A172 (cell line): ENCODE data around the gene NRG3. TPM values are rescaled to one million over a fixed set of nuclear protein-coding genes. Genes with fewer than 3 reads are reported as not detected.

Experiments used
- DNase-seq: peaks from one replicate; pipeline ENCODE4 v3.0.0-alpha.2; 2015; ENCODE audit warnings: low spot score
- total RNA-seq: library from RNA; depleted of rRNA; stranded (reverse); fragments of >200 nt; shearing (Covaris generic); gene quantifications from 2 replicates; pipeline ENCODE4 v1.2.3, GENCODE V29; 2014

Gene NRG3
- total RNA-seq, 1 experiment from 2014 or later: 0.16 TPM

DNA sequence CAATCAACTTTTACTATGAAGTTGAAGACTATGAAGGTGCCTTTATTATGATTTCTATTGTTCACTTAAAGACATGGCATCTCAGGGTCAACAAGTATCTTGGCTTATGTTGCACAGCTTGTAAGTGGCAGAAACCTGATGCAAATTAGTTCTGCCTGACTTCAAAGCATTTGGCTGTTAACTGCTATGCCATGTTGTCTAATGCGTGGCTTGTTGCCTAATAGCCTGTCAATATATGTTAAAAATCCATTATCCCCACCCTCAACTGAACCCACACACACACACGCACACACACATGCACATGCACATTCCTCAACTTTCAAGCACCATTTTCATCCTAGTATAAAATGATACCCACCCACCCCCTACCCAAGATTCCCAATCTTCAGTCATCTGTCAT lies 217.1 kb downstream of the NRG3 start:
- no peak for DNase-seq

- DNase-seq: no peak
Observed at GRCh38 chr10:82124713-82125112, 249.7 kb downstream of the NRG3 start.

DNA sequence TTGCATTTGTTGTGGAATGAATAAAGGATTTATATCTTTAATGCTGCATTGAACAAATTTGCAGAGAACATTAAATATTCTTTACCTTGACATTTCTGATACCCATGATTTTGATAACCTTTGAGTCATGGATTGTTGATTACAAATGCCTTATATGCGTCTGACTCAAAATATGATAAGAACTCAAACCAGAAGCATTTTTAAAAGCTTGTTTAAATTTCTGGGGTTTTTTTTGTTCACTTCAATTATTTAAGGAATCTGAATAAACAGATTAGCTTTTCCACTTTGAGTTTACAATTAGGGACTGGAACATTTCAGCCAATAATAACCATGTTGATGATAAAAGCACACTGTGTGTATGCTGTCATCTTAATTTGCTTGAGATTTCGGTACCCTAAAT lies 253.5 kb downstream of the NRG3 start:
- DNase-seq: no peak

GRCh38 chr10:82136103-82136502 lies 261.1 kb downstream of the NRG3 start:
- no peak for DNase-seq

GRCh38 chr10:82144153-82144552 lies 269.2 kb downstream of the NRG3 start:
- no peak for DNase-seq

DNA sequence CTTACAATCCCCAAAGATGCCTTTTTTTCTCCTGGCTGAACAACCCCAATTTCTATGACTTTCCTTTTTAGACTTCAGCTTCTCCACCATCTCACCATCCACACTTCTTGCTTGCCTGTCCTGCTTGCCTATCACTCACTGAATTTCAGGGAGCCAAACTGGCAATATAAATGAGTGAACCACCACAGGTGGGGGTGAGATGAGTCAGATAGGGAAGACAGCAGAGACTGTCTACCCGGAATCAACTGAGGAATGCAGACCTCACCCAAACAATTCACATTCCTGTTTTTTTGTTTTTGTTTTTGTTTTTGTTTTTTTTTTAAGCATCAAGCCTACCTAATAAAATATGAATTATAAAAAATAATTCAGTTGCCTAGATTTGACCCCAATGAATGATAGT lies 273.8 kb downstream of the NRG3 start:
- peak; percentile 15 for DNase-seq

DNA sequence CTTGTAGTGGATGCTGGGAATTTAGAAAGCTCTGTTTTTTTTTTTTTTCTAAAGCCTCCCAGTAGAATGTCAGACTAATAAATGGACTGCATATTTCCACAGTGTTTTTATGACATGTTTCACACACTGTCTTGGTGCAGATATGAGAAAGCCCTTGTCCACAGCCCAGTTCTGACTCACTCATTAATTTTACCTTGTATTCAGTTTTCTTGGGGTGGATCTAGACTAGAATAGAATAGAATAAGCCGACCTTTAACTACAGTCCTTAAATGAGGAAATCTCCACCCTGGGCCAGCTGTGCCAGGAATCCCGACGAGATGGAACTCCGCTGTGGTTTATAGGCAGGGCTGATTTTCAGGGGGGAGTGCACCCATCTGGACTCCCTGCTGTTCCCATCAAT lies 274.7 kb downstream of the NRG3 start:
- peak; percentile 29 for DNase-seq

- DNase-seq: peak; percentile 62
Observed at GRCh38 chr10:82150123-82150900, 275.3 kb downstream of the NRG3 start.

GRCh38 chr10:82160307-82160706 lies 285.3 kb downstream of the NRG3 start:
- DNase-seq: no peak

GRCh38 chr10:82161264-82161663 lies 286.3 kb downstream of the NRG3 start:
- no peak for DNase-seq

GRCh38 chr10:82162549-82163195 lies 287.7 kb downstream of the NRG3 start:
- DNase-seq: no peak

- no peak for DNase-seq
Observed at GRCh38 chr10:82171899-82172298, 296.9 kb downstream of the NRG3 start.

- no peak for DNase-seq
Observed at GRCh38 chr10:82176587-82176986, 301.6 kb downstream of the NRG3 start.

DNA sequence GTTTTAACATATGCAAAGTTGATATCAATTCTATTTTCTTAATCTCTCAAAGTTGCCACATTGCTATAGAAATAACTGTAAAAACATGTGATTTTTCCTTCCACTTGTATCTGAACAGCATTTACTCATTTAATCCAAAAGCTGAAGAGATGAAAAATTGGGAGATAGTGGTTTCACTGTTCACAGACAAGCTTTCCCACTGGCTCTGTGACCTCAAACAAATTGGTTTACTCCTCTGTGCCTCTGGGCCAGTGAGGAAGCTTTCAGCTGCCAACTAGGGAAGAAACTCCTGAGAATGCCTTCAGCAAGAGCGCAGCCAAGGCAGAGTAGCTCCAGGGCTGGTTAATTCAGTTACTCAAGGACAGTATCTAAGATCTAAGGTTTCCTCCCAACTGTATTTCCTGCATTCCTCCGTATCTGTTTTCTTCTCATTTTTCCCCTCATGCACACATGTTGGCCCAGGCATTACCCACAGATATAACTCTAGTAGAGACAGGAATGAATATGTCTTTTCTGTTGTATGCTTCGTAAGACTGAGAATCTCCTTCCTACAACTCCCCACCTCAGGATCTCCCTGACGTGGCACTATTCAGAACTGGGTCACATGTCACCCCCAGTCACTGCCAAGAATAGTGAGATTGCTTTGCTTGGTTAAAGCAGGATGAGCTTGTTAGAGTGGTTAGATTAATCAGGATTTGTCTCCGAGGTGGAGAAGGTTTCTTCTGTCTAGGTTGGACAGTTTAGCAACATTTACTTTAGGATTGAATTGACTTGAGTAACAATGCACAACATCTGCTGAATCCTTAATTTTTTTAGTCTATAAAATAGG lies 315.7 kb downstream of the NRG3 start:
- peak; percentile 4 for DNase-seq

GRCh38 chr10:82191653-82192052 lies 316.7 kb downstream of the NRG3 start:
- DNase-seq: no peak

GRCh38 chr10:82192665-82193064 lies 317.7 kb downstream of the NRG3 start:
- no peak for DNase-seq

DNA sequence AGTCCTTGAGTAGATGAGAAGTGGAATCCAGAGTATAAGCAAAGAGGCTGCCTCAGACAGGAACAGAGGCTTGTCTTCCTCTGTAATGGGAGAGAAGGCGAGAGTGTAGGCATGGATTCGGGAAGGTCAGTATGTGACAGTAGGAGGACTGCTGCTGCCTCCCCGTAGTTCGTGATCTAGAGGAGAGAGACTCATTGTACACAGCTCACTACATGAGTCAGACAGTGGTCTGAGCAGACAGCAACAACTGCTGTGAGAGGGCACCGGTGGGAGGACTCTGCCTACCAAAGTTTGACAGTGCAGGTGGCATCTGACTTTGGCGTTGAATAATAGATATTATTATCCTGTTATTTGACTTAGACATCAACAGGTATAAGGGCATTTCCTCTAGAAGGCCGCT lies 319.4 kb downstream of the NRG3 start:
- DNase-seq: no peak

DNA sequence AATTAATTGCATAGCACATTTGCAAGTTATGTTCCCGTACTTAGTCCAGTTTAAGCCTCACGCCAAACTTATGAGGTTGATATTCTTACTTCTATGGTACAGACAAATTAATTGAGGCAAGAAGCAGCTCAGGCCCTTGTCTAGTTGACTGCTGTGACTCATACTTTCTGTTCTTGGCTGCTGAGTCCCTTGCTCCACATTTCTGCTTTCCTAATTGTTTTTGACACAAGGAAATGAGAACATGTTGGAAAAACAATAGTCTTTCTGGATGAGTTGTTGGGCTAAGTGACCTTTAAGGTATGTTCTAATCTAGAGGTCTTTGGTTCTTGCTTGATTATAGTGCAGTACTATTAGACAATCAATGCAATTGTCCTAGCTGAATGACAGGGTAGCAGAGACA lies 331.8 kb downstream of the NRG3 start:
- peak; percentile 1 for DNase-seq

DNA sequence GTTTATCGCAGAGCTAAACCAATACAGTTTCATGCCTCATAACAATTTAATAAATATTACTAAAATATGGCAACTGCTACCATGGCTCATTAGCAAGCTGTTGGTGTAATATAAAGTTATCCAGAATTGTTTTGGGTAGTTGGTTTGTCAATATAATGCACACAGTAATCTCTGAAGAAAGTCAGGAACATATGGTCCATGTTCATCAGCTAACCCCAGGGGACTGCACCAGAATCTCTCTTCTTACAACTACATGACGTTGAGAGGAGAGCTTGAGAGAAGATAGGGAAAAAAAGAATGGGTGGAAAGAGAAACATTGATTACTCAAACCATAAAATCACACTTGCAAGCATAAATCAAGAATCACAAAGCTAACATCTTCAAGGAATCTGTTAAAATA lies 333.7 kb downstream of the NRG3 start:
- no peak for DNase-seq

- DNase-seq: no peak
Observed at GRCh38 chr10:82210331-82210730, 335.3 kb downstream of the NRG3 start.

DNA sequence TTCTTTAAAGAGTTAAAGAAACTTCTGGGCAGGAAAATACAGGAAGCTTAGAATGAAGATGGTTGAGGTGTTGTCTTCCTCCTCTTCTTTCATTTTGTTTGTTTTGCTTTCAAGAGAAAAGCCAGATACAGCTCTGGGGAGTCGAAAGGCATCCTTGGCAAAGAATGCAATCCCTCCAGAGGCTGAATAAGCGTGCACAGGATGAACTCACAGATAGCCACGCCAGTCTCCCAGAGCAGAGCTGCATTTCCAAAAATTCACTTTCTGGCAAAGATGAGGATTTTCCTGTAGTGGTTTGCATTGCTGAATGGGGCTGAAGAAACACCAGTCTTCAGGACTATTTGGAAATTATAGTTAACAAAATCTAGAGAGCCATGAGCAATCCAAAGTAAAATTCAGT lies 336.4 kb downstream of the NRG3 start:
- no peak for DNase-seq

- no peak for DNase-seq
Observed at GRCh38 chr10:82212753-82213152, 337.8 kb downstream of the NRG3 start.

GRCh38 chr10:82213784-82214183 lies 338.8 kb downstream of the NRG3 start:
- DNase-seq: no peak
